NCI-H1417 (cell line): ENCODE data around the gene MAPK6.
"Not testable (repeated sequence)": the region's sequence is repeated elsewhere in the genome, so short reads cannot be mapped to it uniquely, and the experiment has no call there.

Source experiments
- DNase-seq, 3 experiments: peaks; one replicate each; lab custom pipeline; 2025; lab: John Stamatoyannopoulos, UW

MAPK6 gene

GRCh38 chr15:52080031-52080430, 61.0 kb downstream of the MAPK6 start:
- DNase-seq: peak in 2 of 3 experiments; percentile 25 to 91

- DNase-seq: peak in 1 of 3 experiments; percentile 9
Observed at GRCh38 chr15:52080706-52081392, 61.8 kb downstream of the MAPK6 start.

- DNase-seq: peak in 1 of 3 experiments; percentile 7
Observed at GRCh38 chr15:52082197-52083036, 63.4 kb downstream of the MAPK6 start.

- DNase-seq: not testable (repeated sequence)
Observed at GRCh38 chr15:52083037-52083359, 64.0 kb downstream of the MAPK6 start.

GRCh38 chr15:52083603-52084002, 64.6 kb downstream of the MAPK6 start:
- DNase-seq: no peak

GRCh38 chr15:52085299-52085698, 66.3 kb downstream of the MAPK6 start:
- DNase-seq: peak in 1 of 3 experiments; percentile 9

- no peak for DNase-seq
Observed at GRCh38 chr15:52086011-52086786, 67.2 kb downstream of the MAPK6 start.

- no peak for DNase-seq
Observed at GRCh38 chr15:52090193-52090592, 71.2 kb downstream of the MAPK6 start.

- DNase-seq: no peak
Observed at GRCh38 chr15:52093167-52093538, 74.1 kb downstream of the MAPK6 start.

GRCh38 chr15:52093539-52094510, 74.8 kb downstream of the MAPK6 start:
- DNase-seq: no peak

- DNase-seq: no peak
Observed at GRCh38 chr15:52094811-52095584, 76.0 kb downstream of the MAPK6 start.

- no peak for DNase-seq
Observed at GRCh38 chr15:52095597-52096262, 76.7 kb downstream of the MAPK6 start.

GRCh38 chr15:52096536-52096935, 77.5 kb downstream of the MAPK6 start:
- not testable (repeated sequence) for DNase-seq

GRCh38 chr15:52097180-52097579, 78.2 kb downstream of the MAPK6 start:
- DNase-seq: no peak

GRCh38 chr15:52098323-52098722, 79.3 kb downstream of the MAPK6 start:
- no peak for DNase-seq

GRCh38 chr15:52099651-52100272, 80.7 kb downstream of the MAPK6 start:
- DNase-seq: no peak

- no peak for DNase-seq
Observed at GRCh38 chr15:52100807-52101442, 81.9 kb downstream of the MAPK6 start.

- no peak for DNase-seq
Observed at GRCh38 chr15:52101542-52102323, 82.7 kb downstream of the MAPK6 start.
